GM18868 (cell line): Measurements from ENCODE around the gene CAPN7.

ENCODE experiments used
- ATAC-seq: cut with Tn5 transposase; IDR thresholded peaks from one replicate; pipeline ENCODE4 v1.9.1; 2021; ENCODE audit warnings: mild to moderate bottlenecking, moderate library complexity; ENCODE audit not compliant: unreplicated experiment

CAPN7 gene

GRCh38 chr3:15243822-15244482 is 37.9 kb downstream of the CAPN7 start:
- ATAC-seq, result no peak

GRCh38 chr3:15246186-15246585 is 40.1 kb downstream of the CAPN7 start:
- no peak for ATAC-seq

- ATAC-seq, result no peak
Observed at GRCh38 chr3:15253023-15253697, 47.1 kb downstream of the CAPN7 start.

DNA sequence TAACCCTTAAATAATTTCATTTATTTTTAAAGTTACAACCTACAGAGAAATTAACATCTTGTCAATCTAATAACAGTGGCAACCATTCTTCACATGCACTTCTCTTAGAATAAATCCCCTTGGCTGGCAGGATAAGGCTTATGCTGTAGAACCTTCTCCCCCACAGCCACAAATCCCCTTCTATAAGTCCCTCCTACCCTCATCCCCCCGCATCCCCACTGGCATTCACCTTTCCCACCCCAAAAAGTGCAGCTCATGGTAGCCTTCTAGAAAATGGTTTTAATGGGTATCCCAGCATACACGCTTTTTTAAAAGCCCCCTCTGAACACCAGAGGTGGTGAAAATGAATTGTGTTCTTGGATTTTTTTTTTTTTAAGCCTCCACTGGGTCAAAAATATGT is 49.2 kb downstream of the CAPN7 start:
- no peak for ATAC-seq

DNA sequence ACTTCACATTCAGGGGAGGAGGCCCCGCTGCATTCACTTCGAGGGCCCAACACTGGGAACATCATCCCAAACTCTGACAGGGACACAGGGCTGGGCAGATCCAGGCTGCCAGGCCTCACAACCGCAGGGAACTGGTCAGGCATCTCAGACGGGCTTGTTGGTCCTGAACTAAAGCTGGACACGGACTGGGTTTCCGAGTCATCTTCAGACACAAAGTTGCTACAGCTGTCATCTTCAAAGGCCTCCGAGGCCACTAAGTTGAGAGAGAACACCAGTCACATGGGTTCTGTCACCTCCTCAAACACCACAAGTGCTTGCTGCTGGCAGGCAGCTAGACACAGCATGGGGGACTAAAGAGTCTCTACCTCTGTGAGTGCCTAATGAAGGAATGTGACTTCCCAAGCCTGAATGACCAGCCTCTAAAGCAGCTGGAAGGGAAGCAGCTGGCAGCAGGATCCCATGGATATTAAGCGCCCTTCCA is 50.9 kb downstream of the CAPN7 start:
- no peak for ATAC-seq

DNA sequence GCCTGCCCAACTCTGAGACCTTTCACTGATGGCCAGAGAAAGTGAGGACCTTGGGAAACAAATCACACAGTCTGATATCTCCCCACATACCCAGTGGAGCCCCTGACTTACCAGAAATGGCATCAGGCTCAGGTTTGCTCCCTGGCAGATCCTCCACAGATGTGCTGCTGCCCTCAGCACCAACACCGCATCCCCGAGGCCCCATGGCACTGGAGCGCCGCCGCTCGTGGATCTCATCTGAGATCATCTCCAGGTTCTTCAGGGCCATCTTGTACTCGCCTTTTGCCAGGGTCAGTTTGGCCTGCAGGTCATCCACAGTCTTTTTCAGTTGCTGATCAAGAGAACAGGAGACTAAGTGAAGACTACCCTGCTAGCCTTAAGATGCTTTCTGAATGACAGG is 52.7 kb downstream of the CAPN7 start:
- ATAC-seq, result no peak

DNA sequence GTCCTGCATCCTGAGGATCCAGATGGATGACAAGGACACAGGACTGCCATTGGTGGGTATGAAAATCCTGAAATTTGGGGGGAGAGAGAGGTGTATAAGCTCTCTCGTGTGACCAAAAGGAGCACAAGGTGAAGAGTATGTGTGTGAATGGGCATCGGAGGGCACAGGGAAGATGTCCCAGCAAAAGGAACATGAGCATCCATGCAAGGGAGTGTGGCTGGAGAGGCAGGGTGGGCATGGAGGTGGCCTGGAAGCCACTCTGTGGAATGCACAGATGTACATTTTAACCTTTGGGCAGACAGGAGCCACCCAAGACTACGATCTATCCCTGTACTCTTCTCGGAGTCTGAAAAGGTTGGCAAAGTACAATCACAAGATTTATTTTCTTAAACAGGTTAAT is 54.5 kb downstream of the CAPN7 start:
- no peak for ATAC-seq

- ATAC-seq, result no peak
Observed at GRCh38 chr3:15261274-15261673, 55.2 kb downstream of the CAPN7 start.

- ATAC-seq, result no peak
Observed at GRCh38 chr3:15262021-15262420, 56.0 kb downstream of the CAPN7 start.

GRCh38 chr3:15263120-15263519 is 57.1 kb downstream of the CAPN7 start:
- no peak for ATAC-seq

DNA sequence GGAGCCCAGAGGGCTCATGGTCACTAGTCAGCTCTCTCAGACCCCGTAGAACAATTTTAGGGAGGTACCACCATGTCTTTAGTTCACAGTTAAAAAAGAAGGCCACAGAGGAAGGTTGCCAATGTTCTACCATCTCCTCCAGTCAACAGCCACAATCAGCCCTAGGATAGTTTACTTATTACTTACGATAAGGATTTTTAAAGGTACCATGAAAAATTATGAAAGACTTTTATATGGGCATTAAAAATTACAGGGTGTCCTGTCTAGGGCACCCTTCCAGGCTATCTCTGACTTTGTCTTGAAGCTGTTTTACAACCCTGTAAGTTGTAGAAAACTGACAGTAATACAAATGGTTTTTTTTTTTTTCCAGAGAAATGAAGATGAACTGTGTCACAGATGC is 57.9 kb downstream of the CAPN7 start:
- ATAC-seq, result no peak

DNA sequence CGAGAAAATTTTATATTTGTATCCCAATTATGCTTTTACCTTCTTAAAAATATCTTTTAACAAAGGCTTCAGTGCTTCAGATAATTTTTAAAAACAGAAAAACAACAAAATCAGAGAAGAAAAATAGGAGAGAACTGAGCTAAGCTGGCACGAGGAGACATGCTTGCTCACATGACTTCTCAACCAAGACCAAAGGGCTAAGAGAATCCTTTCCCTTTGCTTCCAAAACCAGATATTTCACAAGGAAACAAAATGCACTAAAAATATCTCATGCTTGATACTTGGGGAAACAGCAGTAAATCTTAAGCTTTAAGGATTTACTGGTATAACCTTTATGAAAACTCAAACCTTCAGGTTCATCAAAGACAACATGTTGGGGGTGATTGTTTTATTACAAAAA is 58.4 kb downstream of the CAPN7 start:
- no peak for ATAC-seq

GRCh38 chr3:15265655-15266509 is 59.8 kb downstream of the CAPN7 start:
- no peak for ATAC-seq

GRCh38 chr3:15266510-15267376 is 60.7 kb downstream of the CAPN7 start:
- ATAC-seq, result no peak

- ATAC-seq, result no peak
Observed at GRCh38 chr3:15267502-15267901, 61.5 kb downstream of the CAPN7 start.

DNA sequence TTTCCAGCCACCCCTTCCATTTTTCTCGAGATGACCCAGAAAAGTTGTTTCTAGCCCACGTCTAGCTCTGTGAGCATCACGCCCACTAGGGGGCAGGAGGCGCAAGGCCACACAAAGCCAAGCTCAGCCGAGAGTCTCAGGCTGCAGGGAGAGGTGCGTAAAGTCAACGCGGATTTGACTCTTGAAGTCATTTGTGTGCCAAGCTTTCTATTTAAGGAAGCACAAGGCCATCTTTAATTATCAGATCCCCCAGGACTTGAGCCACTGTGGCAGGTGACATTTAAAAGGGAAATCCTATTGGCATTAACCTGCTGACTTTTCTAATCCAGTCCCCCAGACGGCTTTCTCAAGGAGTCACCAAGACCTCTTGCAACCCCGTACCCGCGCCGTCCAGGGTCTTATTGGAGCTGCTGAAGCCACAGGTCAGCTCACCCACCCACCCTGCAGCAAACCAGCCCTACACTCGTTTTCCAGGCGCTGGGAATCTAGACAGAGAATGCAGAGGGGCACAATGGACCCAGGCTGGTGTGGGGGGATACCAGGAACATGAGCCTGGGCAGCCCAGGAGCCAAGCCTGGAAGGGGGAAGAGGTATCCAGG is 62.1 kb downstream of the CAPN7 start:
- peak; percentile 37 for ATAC-seq

DNA sequence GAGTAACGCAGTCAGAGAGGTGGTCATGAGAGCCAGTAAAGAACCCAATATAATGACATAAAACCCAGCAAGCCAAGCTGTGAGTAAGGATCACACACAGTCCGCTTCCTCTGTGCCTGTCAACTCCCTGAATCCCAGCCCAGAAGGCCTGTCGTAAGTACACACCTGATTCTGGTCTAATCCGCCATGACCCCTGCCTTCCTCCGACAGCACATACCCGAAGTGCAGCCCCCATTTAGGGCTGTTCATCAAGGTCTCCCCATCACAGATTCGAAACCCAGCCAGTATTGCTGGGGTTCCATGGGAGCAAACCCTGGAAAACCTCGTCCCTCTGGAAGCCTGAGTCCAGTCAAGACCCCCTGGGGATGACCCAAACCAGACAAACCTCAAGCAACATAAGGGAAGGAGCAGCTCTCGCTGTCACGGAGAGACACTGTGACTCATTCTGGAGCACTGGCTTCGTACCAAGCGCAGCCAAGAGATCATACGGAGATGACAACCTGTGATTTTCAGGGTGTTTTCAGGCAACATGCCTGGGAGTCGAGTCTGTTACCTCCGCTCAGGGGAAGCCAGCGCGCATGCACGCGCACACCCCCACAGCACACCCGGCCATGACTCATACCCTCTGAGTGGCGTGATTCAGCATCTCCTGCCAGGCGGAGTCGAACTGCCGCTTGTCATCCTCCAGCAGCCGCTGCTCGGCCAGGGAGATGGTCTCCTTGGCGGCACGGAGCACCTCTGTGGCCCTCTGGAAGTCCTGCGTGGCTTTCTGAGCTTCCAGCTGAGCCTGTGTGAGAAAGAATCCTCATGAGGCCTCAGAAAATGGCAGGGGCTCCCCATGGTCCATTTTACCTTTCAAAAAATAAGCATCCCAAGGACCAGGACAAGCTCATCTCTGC is 63.3 kb downstream of the CAPN7 start:
- peak; percentile 71 for ATAC-seq

DNA sequence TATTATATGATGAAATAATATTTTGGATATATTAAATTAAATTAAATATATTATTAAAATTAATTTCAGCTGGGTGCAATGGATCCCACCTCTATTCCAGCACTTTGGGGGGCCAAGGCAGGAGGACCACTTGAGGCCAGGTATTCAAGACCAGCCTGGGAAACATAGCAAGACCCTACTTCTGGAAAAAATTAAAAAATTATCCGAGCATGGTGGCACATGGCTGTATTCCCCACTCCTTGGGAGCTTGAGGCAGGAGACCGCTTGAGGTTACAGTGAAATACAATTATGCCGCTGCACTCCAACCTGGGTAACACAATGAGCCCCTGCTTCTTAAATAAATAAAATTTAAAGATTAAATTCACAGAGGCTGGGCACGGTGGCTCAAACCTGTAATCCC is 65.0 kb downstream of the CAPN7 start:
- no peak for ATAC-seq

- peak; percentile 78 for ATAC-seq
Observed at GRCh38 chr3:15271785-15272381, 65.8 kb downstream of the CAPN7 start.
